Nephron progenitor cell (in vitro differentiated cells): ENCODE results near the gene GINS2.

Source experiments
- DNase-seq: peaks from one replicate; pipeline ENCODE4 v3.0.0; 2021
- H3K27ac Mint-ChIP-seq: 2 replicates; pipeline ENCODE4 v1.8.0; 2021; ENCODE audit warnings: mild to moderate bottlenecking, moderate library complexity, mixed read lengths
- H3K27me3 Mint-ChIP-seq: 2 replicates; pipeline ENCODE4 v1.8.0; 2021; ENCODE audit warnings: mild to moderate bottlenecking, low read depth, mixed read lengths; ENCODE audit not compliant: poor library complexity
- H3K36me3 Mint-ChIP-seq: 2 replicates; pipeline ENCODE4 v1.8.0; 2021; ENCODE audit warnings: low read depth, mixed read lengths
- H3K4me1 Mint-ChIP-seq: 2 replicates; pipeline ENCODE4 v1.8.0; 2021; ENCODE audit warnings: mixed read lengths
- H3K4me3 Mint-ChIP-seq: 2 replicates; pipeline ENCODE4 v1.8.0; 2021; ENCODE audit warnings: mild to moderate bottlenecking, moderate library complexity, mixed read lengths
- H3K9me3 Mint-ChIP-seq: 2 replicates; pipeline ENCODE4 v1.8.0; 2021; ENCODE audit warnings: mild to moderate bottlenecking, moderate library complexity, mixed read lengths
- CTCF ChIP-seq: fragments of 200-600 bp; sonication (generic); IDR thresholded peaks from 2 replicates; pipeline ENCODE4 v1.5.0; 2021; ENCODE audit warnings: antibody characterized with exemption

GINS2 gene

GRCh38 chr16:85667841-85668413 lies 20.8 kb downstream of the GINS2 start:
- no peaks in the 10 kb centered on the region for H3K9me3 Mint-ChIP-seq
- H3K27me3 Mint-ChIP-seq: no peaks in the 10 kb centered on the region
- H3K27ac Mint-ChIP-seq: no peak overlapping the region

GRCh38 chr16:85667261-85667660 lies 21.5 kb downstream of the GINS2 start:
- peaks cover 79% of the 10 kb centered on the region for H3K36me3 Mint-ChIP-seq
- no peak overlapping the region for H3K4me3 Mint-ChIP-seq
- no peaks in the 10 kb centered on the region for H3K27me3 Mint-ChIP-seq
- no peak for DNase-seq
- TF ChIP-seq CTCF: no peak
- peaks cover 19% of the 10 kb centered on the region for H3K4me1 Mint-ChIP-seq
- no peak overlapping the region for H3K27ac Mint-ChIP-seq
- H3K9me3 Mint-ChIP-seq: no peaks in the 10 kb centered on the region

More at GRCh38 chr16:85667841-85668413, 20.8 kb downstream of the GINS2 start:
- no peak overlapping the region for H3K4me3 Mint-ChIP-seq
- DNase-seq: no peak
- peaks cover 16% of the 10 kb centered on the region for H3K4me1 Mint-ChIP-seq
- no peak for TF ChIP-seq CTCF
- H3K36me3 Mint-ChIP-seq: peaks cover 77% of the 10 kb centered on the region

- Mint-ChIP-seq H3K27me3 (no peaks in the 10 kb centered on the region), H3K4me1 (peaks cover 26% of the 10 kb centered on the region), H3K9me3 (no peaks in the 10 kb centered on the region), H3K27ac (no peak overlapping the region), H3K4me3 (no peak overlapping the region), H3K36me3 (peaks cover 83% of the 10 kb centered on the region)
- DNase-seq: no peak
- TF ChIP-seq CTCF: no peak
Measured at GRCh38 chr16:85665929-85666328, 22.8 kb downstream of the GINS2 start.

GRCh38 chr16:85665373-85665740 lies 23.4 kb downstream of the GINS2 start:
- H3K27ac Mint-ChIP-seq: no peak overlapping the region
- no peak for TF ChIP-seq CTCF
- DNase-seq: no peak
- peaks cover 77% of the 10 kb centered on the region for H3K36me3 Mint-ChIP-seq
- H3K4me3 Mint-ChIP-seq: no peak overlapping the region
- H3K27me3 Mint-ChIP-seq: no peaks in the 10 kb centered on the region
- no peaks in the 10 kb centered on the region for H3K9me3 Mint-ChIP-seq
- H3K4me1 Mint-ChIP-seq: peaks cover 26% of the 10 kb centered on the region

- Mint-ChIP-seq H3K4me3 (no peak overlapping the region), H3K4me1 (peaks cover 25% of the 10 kb centered on the region), H3K9me3 (no peaks in the 10 kb centered on the region), H3K36me3 (peaks cover 74% of the 10 kb centered on the region), H3K27ac (no peak overlapping the region), H3K27me3 (no peaks in the 10 kb centered on the region)
- DNase-seq: no peak
- no peak for TF ChIP-seq CTCF
Measured at GRCh38 chr16:85664580-85665372, 24.0 kb downstream of the GINS2 start.

- no peaks in the 10 kb centered on the region for H3K9me3 Mint-ChIP-seq
- TF ChIP-seq CTCF: no peak
- no peaks in the 10 kb centered on the region for H3K27me3 Mint-ChIP-seq
- no peak overlapping the region for H3K4me3 Mint-ChIP-seq
- DNase-seq: no peak
- H3K4me1 Mint-ChIP-seq: peaks cover 24% of the 10 kb centered on the region
- H3K27ac Mint-ChIP-seq: no peak overlapping the region
- peaks cover 71% of the 10 kb centered on the region for H3K36me3 Mint-ChIP-seq
Measured at GRCh38 chr16:85663891-85664321, 24.8 kb downstream of the GINS2 start.
